NCI-H2081 treated with DMSO at 0.1 percent for 48 hours (cell line): ENCODE data around the gene RHBDD1.

ENCODE experiments used
- DNase-seq: peaks from one replicate; lab custom pipeline; 2025; lab: John Stamatoyannopoulos, UW

The RHBDD1 gene

DNA sequence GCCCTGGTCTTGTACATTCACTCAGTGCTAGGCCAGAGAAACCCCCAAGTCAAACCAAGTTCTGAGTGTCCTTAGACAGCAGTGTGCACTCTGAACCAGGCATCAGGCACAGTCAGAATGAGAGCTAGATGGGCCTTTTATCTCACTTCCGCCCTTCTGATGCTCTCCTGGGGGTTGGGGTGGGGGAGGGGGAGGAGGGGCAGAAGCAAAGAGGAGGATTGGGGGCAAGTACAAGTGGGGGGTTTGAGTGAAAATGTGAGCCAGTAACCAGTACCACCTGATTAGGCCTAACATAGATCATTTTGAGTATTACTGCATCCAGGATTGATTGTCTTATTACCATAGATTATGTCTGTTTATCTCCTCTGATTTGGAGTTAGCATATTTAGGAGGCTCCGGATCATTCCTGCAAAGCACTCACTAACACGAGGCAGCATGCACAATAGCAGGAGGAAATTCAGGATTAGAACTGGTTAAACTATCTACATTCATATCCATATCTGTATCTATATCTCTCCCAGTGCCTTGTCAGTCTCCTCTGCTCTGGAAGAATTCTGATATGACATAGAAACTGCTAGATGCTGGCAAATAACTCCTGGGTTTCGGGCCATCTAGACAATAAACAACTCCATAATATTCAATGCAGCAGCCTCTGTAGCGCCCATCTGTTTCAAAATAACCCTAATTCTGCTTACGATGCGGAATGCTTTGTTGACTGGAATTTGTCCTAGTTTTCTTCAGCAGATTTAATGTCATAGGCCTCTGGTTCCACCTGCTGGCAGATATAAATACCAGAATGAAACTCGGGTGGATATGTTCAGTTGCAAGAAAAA is 149.1 kb downstream of the RHBDD1 start:
- peak; percentile 30 for DNase-seq

DNA sequence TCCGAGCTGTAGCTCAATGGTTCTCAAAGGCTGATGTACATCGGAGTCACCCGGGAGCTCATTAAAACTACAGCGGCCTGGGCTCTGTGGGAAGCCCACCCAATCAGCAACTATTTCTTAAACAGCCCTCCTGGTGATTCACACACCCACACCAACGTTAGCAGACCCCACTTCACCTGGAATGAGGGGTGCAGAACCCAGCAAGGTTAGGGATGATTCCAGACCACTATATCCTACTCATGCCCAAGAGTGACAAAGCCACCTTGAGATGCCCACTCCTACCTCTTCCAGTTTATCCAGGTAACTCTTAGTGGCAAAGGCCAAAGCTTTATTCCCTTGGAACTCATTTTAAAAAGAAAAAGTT is 149.7 kb downstream of the RHBDD1 start:
- no peak for DNase-seq

DNA sequence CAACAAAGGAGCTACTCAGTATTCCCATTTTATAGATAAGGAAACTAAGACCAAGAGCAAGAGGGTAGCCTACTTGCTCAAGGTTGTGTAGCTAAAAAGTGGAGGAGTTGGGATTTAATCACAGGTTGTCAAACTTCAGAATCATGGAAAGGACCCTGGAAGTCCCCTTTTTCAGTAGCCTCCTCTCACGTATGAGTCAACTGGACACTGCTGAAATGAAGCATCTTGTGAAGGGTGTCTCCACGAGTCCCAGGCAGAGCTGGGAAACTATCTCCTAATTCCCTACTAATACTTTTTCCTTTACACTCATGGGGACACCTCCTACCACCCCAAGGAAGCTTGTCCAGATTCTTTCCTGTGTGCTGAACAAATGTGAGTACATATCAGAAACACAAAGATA is 155.8 kb downstream of the RHBDD1 start:
- no peak for DNase-seq

DNA sequence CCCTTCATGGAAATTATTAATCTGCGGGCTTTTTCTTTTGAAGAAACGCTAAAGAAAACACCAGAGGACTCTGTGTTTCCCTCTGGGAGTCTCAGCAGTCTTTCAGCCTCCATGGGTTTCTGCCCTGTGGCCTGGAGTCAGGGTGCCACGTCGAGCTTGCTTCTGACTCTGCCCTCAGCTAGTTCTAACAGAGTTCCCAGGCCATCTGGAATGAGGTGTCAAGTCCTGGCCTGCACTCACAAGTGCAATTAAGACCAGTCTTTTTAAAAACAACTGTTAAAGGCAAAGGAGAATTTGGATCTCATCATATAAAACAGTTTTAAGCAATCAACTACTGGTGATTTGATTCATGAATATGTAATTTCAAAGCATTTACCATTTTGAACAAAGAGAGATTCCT is 157.3 kb downstream of the RHBDD1 start:
- DNase-seq = no peak

DNA sequence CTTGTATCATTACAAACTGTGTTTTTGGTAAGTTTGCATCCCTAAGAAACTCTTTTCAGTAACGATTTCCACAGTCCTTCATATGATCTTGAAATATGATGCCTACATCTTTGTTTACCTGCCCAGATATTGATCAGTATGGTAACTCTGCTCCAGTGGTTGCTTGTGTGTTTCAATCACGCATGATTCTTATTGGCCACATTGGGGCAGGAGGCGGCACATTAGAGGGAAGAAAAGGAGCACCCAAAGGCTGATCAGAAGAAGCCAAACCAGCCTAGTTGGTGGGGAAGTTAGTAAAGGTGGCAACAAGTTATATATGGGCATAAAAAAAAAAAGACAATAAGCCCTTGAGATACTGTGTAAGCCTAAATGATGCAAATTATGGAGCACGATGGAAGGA is 158.9 kb downstream of the RHBDD1 start:
- no peak for DNase-seq

DNA sequence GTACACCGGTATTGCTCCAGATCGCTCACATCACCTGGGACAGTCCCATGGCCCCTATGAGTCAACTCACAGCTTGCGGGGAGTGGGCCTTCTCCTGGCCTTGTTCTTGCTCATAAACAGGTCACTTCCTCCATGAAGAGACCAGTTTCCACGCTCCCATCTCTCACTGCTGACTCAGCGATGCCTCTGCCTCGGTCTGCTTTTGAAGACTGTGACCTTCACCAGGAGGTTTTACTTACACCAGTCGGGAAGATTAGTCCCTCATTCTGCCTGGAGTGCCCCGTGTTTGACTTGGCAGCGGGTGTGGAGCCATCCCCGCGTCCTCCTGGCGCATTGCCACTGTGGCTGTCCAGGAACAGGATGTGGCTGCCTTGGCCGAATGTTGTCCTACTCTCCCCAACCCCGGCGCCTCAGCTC is 159.8 kb downstream of the RHBDD1 start:
- no peak for DNase-seq

DNA sequence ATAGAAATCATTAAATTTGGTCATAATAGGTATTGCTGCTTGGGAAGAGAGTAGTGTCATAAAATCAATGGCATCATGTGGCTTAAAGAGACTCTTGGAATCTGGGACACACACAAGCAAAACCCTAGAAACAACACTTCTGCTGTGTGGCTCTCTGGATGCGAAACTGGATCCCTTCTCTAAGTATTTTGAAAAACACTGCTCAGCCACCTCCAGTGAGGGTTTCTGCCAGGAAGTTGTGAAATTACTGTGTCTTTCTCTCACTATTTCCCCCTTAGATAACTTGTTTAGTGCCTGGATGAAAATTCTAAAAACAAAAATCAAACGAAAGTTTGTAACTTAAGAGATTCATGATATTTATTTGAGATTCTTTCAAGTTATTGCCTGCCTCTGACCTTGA is 163.8 kb downstream of the RHBDD1 start:
- DNase-seq = no peak

DNA sequence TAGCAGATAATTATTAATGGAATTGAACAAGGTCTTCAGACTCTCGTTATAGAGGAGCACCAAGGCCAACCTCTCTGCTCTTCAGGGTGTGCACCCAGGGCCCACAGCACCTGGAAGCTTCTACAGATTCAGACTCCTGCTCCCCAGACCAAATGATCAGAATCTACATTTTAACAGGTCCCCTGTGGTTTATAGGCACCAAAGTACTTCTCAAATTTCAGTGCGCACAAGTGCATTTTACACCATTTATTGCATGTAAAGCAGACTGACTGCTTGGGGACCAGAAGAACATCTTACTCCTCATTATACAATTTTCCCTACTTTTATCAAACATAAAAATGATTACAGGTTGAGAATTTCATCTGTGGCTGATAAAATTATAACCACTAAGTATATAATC is 164.3 kb downstream of the RHBDD1 start:
- DNase-seq = no peak

DNA sequence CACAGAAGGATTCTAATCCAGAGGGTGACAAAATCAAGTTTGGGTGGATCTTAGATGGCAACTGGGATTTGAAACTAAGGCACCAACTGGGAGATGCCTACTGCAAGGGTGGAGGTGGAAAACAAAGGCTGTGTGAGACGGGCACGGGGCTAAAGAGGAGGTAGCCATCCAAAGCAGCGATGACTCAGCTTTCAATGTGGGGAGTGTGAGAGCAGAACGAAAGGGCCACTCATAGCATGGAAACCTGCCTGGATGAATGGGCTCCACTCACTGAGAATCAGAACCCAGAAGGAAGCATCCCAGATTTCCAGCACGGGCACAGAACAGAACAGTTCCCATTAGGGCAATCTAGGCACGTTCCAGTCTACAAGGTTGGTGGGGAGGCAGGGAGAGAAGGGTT is 168.6 kb downstream of the RHBDD1 start:
- no peak for DNase-seq

DNA sequence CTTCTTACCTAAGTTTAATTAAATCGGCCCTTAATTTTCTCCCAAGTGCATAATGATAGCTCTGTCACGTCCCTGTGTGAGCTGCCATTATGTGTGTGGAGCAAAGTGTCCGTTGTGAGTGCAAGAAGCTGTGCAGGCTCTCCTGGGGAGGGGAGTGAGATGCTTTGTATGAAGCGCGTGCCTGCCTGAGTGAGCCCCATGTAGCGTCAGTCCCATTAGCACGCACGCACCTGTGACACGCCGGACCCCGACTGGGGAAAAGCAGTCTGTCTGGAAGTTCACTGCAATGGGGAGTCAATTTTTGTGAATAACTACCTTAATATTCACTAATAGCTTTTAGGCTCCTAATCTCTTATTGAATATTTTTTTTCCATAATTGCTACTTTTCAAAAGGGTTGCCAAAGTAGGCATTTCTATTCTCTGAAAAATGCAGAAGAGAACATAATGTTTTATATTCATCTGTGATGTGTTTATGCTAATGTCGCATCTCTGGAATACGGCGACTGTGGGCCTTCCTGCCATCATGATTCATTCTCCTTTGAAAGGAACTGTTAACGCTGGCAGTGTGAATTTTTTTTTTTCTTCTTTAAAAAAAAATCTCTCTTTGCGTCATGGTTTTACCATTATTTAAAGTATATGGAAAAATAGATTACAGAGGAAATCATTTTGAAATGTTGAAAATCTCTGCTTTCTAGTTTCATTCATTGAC is 170.5 kb downstream of the RHBDD1 start:
- DNase-seq = no peak

DNA sequence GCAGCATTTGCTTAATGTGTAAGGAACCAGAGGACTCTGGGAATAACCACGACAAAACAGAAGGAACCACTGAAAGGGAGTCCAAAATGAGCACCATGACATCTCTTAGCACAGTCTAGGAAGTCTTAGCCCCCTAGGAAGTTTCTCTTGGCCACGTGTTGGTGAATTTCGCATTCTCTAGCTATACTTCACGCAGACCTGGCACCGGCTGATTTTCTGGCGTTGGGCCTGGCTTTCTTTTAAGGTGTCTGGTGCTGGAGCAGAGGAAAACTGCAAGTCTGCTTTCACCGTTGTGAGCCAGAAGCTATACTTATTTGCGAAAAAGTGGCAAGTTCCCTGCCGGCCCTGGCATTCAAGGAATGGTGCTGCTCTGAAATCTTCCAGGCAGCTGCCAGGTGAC is 171.3 kb downstream of the RHBDD1 start:
- no peak for DNase-seq

DNA sequence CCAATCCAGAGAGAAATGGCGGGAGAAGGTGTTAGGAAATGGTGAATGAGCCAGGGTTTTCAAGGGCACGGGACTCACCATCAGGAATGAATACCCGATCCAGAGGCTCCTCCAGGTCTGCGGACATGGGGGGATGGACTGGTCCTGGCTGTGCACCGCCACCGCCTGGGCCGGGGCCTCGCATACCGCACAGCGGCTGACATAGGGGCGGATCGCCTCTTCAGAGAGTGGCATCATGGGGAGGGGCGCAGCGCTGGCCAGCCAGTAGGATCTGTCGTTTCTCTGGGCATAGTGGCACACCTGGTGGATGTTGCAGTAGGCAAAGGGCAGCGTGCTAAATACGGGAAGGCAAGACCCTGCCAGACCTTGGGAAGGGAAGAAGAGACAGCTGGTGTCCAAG is 172.1 kb downstream of the RHBDD1 start:
- DNase-seq = no peak

DNA sequence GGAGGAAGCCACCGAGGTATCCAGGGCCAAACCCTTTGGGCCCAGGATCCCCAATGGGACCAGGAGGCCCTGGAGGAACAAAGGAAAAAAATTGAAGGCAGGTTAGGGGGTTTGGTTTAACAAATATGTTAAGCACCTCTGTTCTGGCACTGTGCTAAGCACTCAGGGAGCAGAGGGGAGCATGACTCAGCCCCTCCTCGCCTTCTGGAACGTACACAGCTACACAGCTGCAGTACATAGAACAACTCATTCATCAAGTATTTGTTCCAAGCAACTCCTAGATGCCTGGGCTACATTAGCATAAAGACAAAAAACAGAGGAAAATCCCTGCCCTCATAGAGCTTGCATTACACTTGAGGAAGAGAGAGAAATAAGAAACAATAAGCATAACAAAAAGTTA is 174.6 kb downstream of the RHBDD1 start:
- DNase-seq = no peak

DNA sequence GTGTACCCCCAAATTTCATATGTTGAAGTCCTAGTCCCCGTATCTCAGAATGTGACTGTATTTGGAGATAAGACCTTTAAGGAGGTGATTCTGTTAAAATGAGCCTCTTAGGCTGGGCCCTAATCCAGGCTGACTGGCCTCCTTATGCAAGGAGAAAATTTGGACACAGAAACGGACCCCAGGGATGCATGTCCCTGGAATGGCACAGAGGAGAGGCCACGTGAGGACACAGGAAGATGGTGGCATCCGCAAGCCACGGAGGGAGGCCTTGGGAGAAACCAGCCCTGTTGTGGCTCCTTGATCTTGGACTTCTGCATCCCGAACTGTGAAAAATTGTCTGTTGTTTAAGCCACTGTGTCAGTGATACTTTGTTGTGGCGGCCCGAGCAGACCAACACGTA is 177.5 kb downstream of the RHBDD1 start:
- DNase-seq = no peak

DNA sequence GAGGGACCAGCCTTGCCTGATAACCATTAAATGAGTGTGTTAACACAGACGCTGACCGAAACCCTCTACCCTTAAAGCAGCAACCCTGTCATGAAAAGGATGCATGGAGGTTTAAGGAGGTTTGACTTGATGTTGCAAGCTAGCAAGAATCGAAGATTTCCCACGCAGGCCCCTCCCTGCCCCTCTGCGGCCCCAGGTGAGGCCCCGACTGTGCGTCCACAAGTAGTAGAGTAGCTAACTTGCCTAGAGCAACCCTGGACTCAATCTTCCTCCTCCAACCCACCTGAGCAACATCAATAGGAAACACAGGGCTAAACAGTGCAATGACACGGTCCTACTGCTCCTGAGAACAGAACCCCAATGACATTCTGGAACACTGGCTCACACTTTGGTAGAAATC is 178.0 kb downstream of the RHBDD1 start:
- no peak for DNase-seq

DNA sequence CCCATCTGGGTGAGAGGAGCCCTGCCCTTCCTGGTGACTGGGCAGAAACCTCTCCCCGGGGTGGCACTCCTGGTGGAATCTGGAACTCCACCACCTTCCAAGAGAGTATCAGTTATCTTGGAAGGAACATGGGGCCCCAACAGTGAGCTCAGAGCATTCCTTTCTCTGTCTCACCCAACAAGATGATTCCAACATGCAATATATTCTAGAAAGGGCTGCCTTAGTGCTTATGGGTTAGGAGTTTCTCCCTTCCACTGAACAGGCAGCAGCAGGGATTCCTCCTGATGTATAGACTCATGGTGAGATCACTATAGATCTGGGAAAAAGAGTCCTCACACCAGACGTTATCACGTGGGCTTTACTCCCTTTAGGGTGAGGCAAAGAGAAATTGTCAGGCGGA is 181.0 kb downstream of the RHBDD1 start:
- no peak for DNase-seq

DNA sequence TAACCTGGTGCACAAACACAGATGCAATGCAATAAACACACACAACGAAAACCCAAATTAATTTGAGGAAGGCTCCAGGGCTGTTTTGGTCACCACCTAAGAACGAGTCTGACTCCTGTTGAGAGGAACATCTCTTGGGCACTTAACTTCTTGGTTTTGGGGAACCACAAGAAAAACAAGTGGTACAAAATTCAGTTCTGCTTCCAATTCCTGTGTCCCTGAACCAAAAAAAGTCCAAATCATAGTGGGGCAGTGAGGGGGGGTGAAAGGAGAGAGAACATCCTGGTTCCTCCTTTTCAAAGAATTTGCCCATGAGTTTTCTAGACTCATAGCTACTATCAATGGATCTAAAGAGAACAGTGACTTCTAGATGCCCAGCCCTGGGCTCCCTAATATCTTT is 184.6 kb downstream of the RHBDD1 start:
- DNase-seq = no peak

DNA sequence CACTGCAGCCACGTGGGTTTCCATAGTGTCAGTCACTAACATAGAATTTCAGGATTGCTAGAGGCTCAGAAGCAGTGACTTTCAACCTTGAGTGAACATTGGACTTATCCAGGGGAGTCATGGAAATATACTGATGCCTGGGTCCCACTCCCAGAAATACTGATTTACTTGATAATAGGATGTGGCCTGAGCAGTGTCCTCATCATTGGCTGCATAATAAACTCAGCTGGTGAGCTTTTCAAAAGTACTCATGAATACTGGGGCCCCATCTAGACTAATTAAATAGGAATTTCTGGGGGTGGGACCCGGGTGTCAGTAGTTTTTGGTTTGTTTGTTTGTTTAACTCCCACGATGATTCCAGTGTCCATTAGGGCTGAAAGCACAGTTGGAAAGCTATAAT is 186.8 kb downstream of the RHBDD1 start:
- DNase-seq = no peak

DNA sequence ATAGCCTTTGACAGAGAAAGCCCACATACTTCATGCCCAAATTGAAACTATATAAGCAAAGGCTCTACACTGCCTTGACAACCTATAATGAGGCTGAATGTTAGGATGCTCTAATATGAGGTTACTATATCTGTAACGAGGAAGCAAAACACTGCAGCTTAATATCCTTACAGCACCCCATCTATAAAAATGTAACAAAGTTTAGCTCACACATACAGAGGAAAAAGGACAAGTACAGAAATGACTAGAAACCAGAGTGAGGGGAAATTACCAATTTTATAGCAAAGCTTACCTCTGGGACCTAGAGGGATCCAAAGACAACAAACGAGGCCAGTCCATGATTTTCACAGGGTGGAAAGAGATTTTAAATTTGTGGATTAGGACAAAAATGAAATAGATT is 189.7 kb downstream of the RHBDD1 start:
- no peak for DNase-seq

DNA sequence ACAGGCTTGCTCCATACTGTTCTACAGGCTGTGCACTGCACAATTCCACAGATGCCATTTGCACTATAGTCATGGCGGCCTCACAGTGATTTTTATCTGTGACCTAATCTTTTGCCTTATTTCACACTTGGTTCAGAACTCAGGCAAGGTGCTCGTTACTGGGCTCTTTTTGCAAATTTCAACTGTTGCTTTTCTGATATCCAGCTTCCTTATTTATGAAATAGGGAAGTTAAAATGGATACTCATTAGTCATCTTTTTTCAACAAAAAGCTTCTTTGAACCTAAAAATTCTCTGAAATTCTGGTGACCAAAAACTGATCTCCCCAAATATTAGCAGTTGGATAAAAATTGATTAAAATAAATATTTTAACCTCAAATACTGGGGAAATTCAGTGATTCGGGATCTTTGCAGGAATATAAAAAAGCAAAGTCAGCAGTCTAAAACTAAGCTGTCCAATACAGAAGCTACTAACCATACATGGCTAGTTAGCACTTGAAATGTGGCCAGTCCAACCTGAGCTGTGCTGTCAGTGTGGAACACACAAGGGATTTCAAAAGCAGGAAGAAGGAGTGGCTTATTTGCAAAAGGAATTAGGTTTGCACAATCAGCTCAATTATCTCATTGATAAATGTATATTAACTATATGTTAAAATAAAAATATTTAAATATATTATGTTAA is 193.7 kb downstream of the RHBDD1 start:
- DNase-seq = no peak

DNA sequence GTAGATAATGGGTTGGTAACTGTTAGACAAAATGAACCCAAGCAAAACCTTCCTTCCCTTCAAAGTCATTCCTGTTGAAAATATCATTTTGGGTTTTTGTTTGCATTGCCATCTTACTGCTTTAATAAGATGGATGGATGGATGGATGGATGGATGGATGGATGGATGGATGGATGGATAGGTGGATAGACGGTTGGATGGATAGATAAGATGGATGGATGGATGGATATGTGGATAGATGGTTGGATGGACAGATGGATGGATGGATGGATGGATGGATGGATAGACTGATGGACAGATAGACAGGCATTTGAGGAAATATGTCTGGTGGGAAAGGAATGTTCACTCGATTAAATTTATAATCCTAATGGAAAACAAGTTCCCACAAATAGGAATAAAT is 194.9 kb downstream of the RHBDD1 start:
- DNase-seq = no peak

DNA sequence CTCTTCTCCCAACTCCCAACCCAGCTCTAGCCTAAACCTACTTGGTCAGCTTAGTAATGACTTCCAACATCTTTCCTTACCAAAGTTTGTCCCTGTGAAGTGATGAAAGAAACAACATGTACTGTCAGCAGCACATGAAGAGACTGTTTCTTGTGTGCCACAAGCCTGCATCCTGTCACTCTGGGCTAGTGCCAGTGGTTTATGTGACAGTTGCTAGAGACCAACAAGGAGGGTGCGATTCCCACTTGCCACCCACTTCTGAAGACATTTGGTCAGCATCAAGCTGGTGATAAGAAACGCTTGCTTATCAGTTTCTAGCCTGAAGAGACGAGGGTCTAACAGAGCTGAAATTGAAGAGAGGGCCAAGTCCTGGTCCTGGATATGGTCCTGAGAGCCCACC is 195.5 kb downstream of the RHBDD1 start:
- no peak for DNase-seq

DNA sequence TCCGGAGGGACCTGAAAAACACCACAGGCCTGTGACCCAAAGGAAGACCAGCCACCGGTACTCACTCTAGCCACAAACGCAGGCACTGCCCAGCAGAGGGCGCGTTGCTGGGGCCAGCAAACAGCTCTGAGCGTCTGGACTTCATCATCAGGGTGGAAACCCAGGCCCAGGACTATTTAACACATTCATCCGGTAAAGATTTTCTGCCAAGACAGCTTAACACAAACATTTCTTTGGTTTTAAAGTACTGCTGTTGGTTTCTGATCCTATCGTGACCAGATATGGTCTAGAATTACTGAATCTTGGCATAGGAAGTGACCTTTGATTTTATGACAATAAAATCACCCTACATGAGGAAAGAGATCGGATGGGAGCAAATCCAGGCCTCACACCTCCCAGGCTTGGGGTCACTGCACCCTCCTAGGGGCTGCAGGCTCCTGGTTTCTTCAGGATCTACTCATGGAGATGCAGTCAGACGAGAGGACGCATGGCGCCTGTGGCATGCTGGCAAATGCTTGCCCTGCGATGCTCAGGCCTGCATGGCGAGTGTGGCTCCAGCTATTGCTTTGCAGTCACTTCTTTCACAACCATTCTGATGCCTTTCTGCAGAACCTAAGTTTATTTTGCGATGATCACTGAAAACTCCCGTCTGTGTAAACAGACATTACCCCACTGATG is 197.8 kb downstream of the RHBDD1 start:
- no peak for DNase-seq
